K562 (cell line): ENCODE data around the gene RACK1. TPM values are rescaled to one million over a fixed set of nuclear protein-coding genes. Genes with fewer than 3 reads are reported as not detected.

ENCODE experiments used
- EZH2 ChIP-seq: IDR thresholded peaks from 2 replicates; pipeline ENCODE4 v1.6.1; 2012; ENCODE audit warnings: low read depth, mild to moderate bottlenecking, inconsistent platforms, low read length, borderline replicate concordance
- FOXM1 ChIP-seq, 2 experiments: fragments of 450-650 bp in 1 of 2; sonication (generic) in 1 of 2; formaldehyde crosslinking in 1 of 2; IDR thresholded peaks; 2 replicates each; pipeline versions ENCODE4 v1.6.1 to v1.9.0; 2017 to 2022; ENCODE audit warnings: low read depth in 2 of 2, mild to moderate bottlenecking in 2 of 2, missing genetic modification reagents in 1 of 2, moderate library complexity in 1 of 2
- KLF16 ChIP-seq: IDR thresholded peaks from 2 replicates; pipeline ENCODE4 v1.6.1; 2016; ENCODE audit warnings: antibody characterized with exemption
- MCM3 ChIP-seq: fragments of 450-650 bp; IDR thresholded peaks from 2 replicates; pipeline ENCODE4 v1.6.1; 2016
- NONO ChIP-seq, 2 experiments: fragments of 200-400 bp in 1 of 2; fragments of 450-650 bp in 1 of 2; formaldehyde crosslinking in 1 of 2; IDR thresholded peaks; 2 replicates each; pipeline ENCODE4 v1.6.1; 2017; ENCODE audit warnings: low read depth in 2 of 2, mild to moderate bottlenecking in 2 of 2, moderate library complexity in 2 of 2, low read length in 1 of 2
- PPARD ChIP-seq: fragments of 250-450 bp; sonication (Bioruptor Pico); IDR thresholded peaks from 2 replicates; pipeline ENCODE4 v1.8.0; 2022; ENCODE audit warnings: inconsistent platforms, mild to moderate bottlenecking, moderate library complexity
- RB1 ChIP-seq: fragments of 450-650 bp; IDR thresholded peaks from 2 replicates; pipeline ENCODE4 v1.6.1; 2017; ENCODE audit warnings: low read depth, mild to moderate bottlenecking
- RBBP5 ChIP-seq: fragments of 200-600 bp; sonication (generic); IDR thresholded peaks from 2 replicates; pipeline ENCODE4 v1.6.1; 2012; ENCODE audit warnings: borderline replicate concordance, mild to moderate bottlenecking, low read length, control low read depth, inconsistent platforms; ENCODE audit not compliant: insufficient read depth, poor library complexity, severe bottlenecking
- SAFB2 ChIP-seq: fragments of 200-400 bp; formaldehyde crosslinking; IDR thresholded peaks from 2 replicates; pipeline ENCODE4 v1.6.1; 2018; ENCODE audit warnings: borderline replicate concordance, low read length, low read depth, moderate library complexity; ENCODE audit not compliant: severe bottlenecking
- SMAD4 ChIP-seq: fragments of 250-450 bp; sonication (Bioruptor Pico); conservative IDR thresholded peaks from 2 replicates; pipeline ENCODE4 v1.8.0; 2021; ENCODE audit warnings: inconsistent platforms, mild to moderate bottlenecking, moderate library complexity
- SNIP1 ChIP-seq: fragments of 450-650 bp; IDR thresholded peaks from 2 replicates; pipeline ENCODE4 v1.7.1; 2017; ENCODE audit warnings: low read depth, mild to moderate bottlenecking
- SREBF1 ChIP-seq: fragments of 150-350 bp; IDR thresholded peaks from 2 replicates; pipeline ENCODE4 v1.6.1; 2014; ENCODE audit warnings: antibody characterized with exemption, low read depth, low read length, borderline replicate concordance
- ZNF12 ChIP-seq: sonication (generic); formaldehyde crosslinking; IDR thresholded peaks from 2 replicates; pipeline ENCODE4 v1.4.0; 2020; ENCODE audit warnings: mild to moderate bottlenecking, missing genetic modification reagents
- ZNF175 ChIP-seq: fragments of 200-800 bp; sonication (Bioruptor generic); IDR thresholded peaks from 2 replicates; pipeline ENCODE4 v1.6.1; 2016; ENCODE audit warnings: low read depth, mild to moderate bottlenecking, missing genetic modification characterization, missing compliant biosample characterization
- ZNF274 ChIP-seq: IDR thresholded peaks from 2 replicates; pipeline ENCODE4 v1.6.1; 2011; ENCODE audit warnings: low read depth, mild to moderate bottlenecking, low read length, moderate library complexity, borderline replicate concordance
- polyA plus RNA-seq, 8 experiments: library from polyadenylated mRNA; depleted of rRNA in 4 of 8; stranded (reverse) in 5 of 8; unstranded in 3 of 8; fragments of >200 nt; fragmentation: Nextera tagmentation in 2 of 8; fragmentation: Illumina TruSeq in 1 of 8; extraction: Ambion mirVana in 2 of 8; extraction: Trizol in 1 of 8; gene quantifications; 2 replicates each; pipeline versions ENCODE4 v1.2.1 to v1.2.3, GENCODE V29; 2011 to 2014; ENCODE audit warnings: inconsistent platforms in 1 of 8, missing spikeins in 1 of 8
- total RNA-seq, 7 experiments: library from RNA; depleted of rRNA in 6 of 7; stranded (reverse); fragments of >200 nt in 6 of 7; fragmentation: Illumina TruSeq in 2 of 7; extraction: Trizol in 2 of 7; gene quantifications; 2 replicates each; pipeline versions ENCODE4 v1.2.1 to v1.2.3, GENCODE V29; 2011 to 2021; ENCODE audit warnings: low replicate concordance in 1 of 7
- TF ChIP-seq, protein P1 (sequence below): fragments of 450-650 bp; IDR thresholded peaks from 2 replicates; pipeline ENCODE4 v1.6.1; 2014; ENCODE audit warnings: low read depth, mild to moderate bottlenecking, moderate library complexity, borderline replicate concordance
- TF ChIP-seq, protein P2 (sequence below), 3 experiments: IDR thresholded peaks in 2 of 3; conservative IDR thresholded peaks in 1 of 3; 2 replicates each; pipeline ENCODE4 v1.5.1; 2011 to 2012; ENCODE audit warnings: low read length in 3 of 3, mild to moderate bottlenecking in 3 of 3, control low read depth in 2 of 3, improper control_type of control experiment in 1 of 3, inconsistent platforms in 1 of 3, low read depth in 1 of 3, mixed read lengths in 1 of 3, moderate library complexity in 1 of 3; ENCODE audit not compliant: insufficient read depth in 2 of 3
- TF ChIP-seq, protein P3 (sequence below): IDR thresholded peaks from 2 replicates; pipeline ENCODE4 v1.6.1; 2011; ENCODE audit warnings: borderline replicate concordance, low read depth, mild to moderate bottlenecking, moderate library complexity, low read length; ENCODE audit not compliant: insufficient read depth, poor library complexity, severe bottlenecking
- TF ChIP-seq, protein P4 (sequence below), 3 experiments: fragments of 200-800 bp in 1 of 3; sonication (Bioruptor generic) in 1 of 3; sonication (generic) in 1 of 3; formaldehyde crosslinking in 1 of 3; IDR thresholded peaks; 2 replicates each; pipeline versions ENCODE4 v1.6.1 to v1.8.0; 2016 to 2022; ENCODE audit warnings: mild to moderate bottlenecking in 2 of 3, missing compliant biosample characterization in 2 of 3, missing genetic modification characterization in 2 of 3, missing genetic modification reagents in 1 of 3

RACK1 gene
- total and polyA plus RNA-seq, 9 of the 15 experiments (the other 6 are each of a cell fraction or from before 2014, with no cell fraction given): 2,303 to 5,311 (median 3,833) TPM

DNA sequence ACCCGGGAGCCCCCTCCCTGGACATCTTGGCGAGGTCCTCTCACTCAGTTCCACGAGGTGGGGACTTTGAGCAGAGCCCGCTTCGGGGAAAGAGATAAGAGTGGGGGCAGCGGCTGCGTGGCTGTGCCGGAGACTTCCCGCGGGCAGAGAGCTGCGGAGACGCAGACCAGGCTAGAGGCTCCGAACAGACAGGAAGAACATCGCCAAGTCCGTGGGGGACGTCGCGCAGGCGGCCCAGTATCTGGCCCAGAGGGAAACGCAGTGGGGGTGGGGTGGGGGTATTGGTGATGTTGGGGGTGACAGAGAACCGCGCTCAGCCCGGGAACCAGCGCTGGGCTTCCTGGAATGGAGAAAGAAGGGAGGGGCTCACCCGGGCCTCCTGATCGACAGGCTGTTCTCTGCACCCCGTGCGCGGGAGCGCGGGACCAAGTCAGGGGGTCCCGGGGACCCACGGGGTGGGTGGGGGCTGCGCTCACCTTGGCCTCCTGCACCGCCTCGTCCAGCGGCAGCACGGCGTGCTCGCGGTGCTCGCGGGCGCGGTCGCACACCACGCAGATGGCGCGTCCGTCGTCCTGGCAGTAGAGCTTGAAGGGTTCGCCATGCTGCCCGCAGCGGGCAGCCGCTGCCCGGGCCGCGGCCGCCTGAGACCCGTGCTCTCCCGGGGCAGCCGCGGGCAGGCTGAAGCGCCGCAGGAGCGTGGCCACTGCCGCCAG is 39.4 kb downstream of the RACK1 start (continued):
- TF ChIP-seq ZNF12 (CRISPR knock-in tag) (no peak), SNIP1 (no peak), SAFB2 (no peak), RB1 (0 out of 2 replicates have a peak, but pooled peaks have one; percentile 19), KLF16 (no peak), PPARD (CRISPR knock-in tag) (no peak), FOXM1 (IDR thresholded peaks at IDR 0.05; ENCODE audit: low read depth) (no peak), FOXM1 (CRISPR knock-in tag; IDR thresholded peaks at IDR 0.05; ENCODE audit: low read depth) (no peak), EZH2 (no peak), SMAD4 (CRISPR knock-in tag) (no peak), NONO (IDR thresholded peaks at IDR 0.05; ENCODE audit: low read depth in 2 of 2, low read length in 1 of 2) (no peak), ZNF274 (no peak), SREBF1 (no peak), MCM3 (no peak), ZNF175 (CRISPR knock-in tag) (no peak), RBBP5 (peak; percentile 73)
- TF ChIP-seq, protein P1, sequence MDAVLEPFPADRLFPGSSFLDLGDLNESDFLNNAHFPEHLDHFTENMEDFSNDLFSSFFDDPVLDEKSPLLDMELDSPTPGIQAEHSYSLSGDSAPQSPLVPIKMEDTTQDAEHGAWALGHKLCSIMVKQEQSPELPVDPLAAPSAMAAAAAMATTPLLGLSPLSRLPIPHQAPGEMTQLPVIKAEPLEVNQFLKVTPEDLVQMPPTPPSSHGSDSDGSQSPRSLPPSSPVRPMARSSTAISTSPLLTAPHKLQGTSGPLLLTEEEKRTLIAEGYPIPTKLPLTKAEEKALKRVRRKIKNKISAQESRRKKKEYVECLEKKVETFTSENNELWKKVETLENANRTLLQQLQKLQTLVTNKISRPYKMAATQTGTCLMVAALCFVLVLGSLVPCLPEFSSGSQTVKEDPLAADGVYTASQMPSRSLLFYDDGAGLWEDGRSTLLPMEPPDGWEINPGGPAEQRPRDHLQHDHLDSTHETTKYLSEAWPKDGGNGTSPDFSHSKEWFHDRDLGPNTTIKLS: no peak
- TF ChIP-seq, protein P2, sequence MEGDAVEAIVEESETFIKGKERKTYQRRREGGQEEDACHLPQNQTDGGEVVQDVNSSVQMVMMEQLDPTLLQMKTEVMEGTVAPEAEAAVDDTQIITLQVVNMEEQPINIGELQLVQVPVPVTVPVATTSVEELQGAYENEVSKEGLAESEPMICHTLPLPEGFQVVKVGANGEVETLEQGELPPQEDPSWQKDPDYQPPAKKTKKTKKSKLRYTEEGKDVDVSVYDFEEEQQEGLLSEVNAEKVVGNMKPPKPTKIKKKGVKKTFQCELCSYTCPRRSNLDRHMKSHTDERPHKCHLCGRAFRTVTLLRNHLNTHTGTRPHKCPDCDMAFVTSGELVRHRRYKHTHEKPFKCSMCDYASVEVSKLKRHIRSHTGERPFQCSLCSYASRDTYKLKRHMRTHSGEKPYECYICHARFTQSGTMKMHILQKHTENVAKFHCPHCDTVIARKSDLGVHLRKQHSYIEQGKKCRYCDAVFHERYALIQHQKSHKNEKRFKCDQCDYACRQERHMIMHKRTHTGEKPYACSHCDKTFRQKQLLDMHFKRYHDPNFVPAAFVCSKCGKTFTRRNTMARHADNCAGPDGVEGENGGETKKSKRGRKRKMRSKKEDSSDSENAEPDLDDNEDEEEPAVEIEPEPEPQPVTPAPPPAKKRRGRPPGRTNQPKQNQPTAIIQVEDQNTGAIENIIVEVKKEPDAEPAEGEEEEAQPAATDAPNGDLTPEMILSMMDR (IDR thresholded peaks at IDR 0.05 in 2 of 3, conservative IDR thresholded peaks at IDR 0.05 in 1 of 3; ENCODE audit: insufficient read depth in 2 of 3, low read depth in 1 of 3, low read length in 3 of 3): peak; percentile 30 to 42 (median 42); a peak in 5 of 6 replicates
- TF ChIP-seq, protein P3, sequence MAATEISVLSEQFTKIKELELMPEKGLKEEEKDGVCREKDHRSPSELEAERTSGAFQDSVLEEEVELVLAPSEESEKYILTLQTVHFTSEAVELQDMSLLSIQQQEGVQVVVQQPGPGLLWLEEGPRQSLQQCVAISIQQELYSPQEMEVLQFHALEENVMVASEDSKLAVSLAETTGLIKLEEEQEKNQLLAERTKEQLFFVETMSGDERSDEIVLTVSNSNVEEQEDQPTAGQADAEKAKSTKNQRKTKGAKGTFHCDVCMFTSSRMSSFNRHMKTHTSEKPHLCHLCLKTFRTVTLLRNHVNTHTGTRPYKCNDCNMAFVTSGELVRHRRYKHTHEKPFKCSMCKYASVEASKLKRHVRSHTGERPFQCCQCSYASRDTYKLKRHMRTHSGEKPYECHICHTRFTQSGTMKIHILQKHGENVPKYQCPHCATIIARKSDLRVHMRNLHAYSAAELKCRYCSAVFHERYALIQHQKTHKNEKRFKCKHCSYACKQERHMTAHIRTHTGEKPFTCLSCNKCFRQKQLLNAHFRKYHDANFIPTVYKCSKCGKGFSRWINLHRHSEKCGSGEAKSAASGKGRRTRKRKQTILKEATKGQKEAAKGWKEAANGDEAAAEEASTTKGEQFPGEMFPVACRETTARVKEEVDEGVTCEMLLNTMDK: no peak
- TF ChIP-seq, protein P4, sequence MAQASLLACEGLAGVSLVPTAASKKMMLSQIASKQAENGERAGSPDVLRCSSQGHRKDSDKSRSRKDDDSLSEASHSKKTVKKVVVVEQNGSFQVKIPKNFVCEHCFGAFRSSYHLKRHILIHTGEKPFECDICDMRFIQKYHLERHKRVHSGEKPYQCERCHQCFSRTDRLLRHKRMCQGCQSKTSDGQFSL (CRISPR knock-in tag; IDR thresholded peaks at IDR 0.05): no peak
- TF ChIP-seq, protein P4 (tag; IDR thresholded peaks at IDR 0.05): 0 out of 4 replicates have a peak, but pooled peaks of 1 of the 2 experiments have one; percentile 14
